ENCODE results near the gene CLEC4E. TPM values are rescaled to one million over a fixed set of nuclear protein-coding genes. Genes with fewer than 3 reads are reported as not detected.

The CLEC4E gene
- total and polyA plus RNA-seq, 2 of the 4 experiments (the other 2 are of a cell fraction) = not detected

- no peak overlapping the region for H4K5ac ChIP-seq (ENCODE audit: low read depth, low read length)
- no peak overlapping the region for H2AK5ac ChIP-seq (ENCODE audit: low read depth, low read length)
- no peak overlapping the region for H2AFZ ChIP-seq (replicated peaks; ENCODE audit: low read length, poor library complexity)
- H3K23ac ChIP-seq (ENCODE audit: low read depth, low read length) = no peak overlapping the region
- H2BK20ac ChIP-seq (ENCODE audit: low read depth, low read length) = no peak overlapping the region
- ChIA-PET CTCF (no interaction called here), POLR2A (ENCODE audit: unreplicated experiment) (no interaction called here)
- no peak overlapping the region for H3K14ac ChIP-seq (replicated peaks; ENCODE audit: low read depth, low read length)
- no peaks in the 10 kb centered on the region for H3K4me1 ChIP-seq (ENCODE audit: control insufficient read depth, insufficient read depth, low read length)
- no peak overlapping the region for H3K18ac ChIP-seq (ENCODE audit: low read depth, low read length)
- H3K56ac ChIP-seq (ENCODE audit: extremely low read depth, insufficient read depth, low read length) = no peak overlapping the region
- no peaks in the 10 kb centered on the region for H3K79me1 ChIP-seq (ENCODE audit: low read depth in 1 of 2, low read length in 2 of 2)
- H3K4ac ChIP-seq (ENCODE audit: low read depth, low read length) = no peak overlapping the region
- H2BK120ac ChIP-seq (ENCODE audit: low read depth, low read length) = no peak overlapping the region
- H2AK9ac ChIP-seq (replicated peaks; ENCODE audit: low read depth, low read length, poor library complexity) = no peak overlapping the region
- ATAC-seq (ENCODE audit: low read depth) = no peak
- intact Hi-C loops (cut with micrococcal nuclease) = no loop called here
- H3K36me3 ChIP-seq (ENCODE audit: control insufficient read depth, insufficient read depth, low read length) = no peaks in the 10 kb centered on the region
- H4K8ac ChIP-seq (ENCODE audit: low read depth in 2 of 2, low read length in 2 of 2) = no peak overlapping the region
- H3K9ac ChIP-seq (ENCODE audit: low read depth, low read length) = no peak overlapping the region
- no CpG with 5 or more reads among the region's 1 CpG for WGBS, 2 experiments (ENCODE audit: extremely low coverage in 2 of 2, insufficient read length in 1 of 2)
- H2BK15ac ChIP-seq (ENCODE audit: low read depth, low read length) = no peak overlapping the region
- no peak overlapping the region for H4K91ac ChIP-seq (ENCODE audit: insufficient read depth, low read depth, low read length)
- in situ Hi-C loops (cut with MboI; ENCODE audit: low sequenced_read_pairs) = no loop called here
- no peak overlapping the region for H3K4me2 ChIP-seq (ENCODE audit: low read depth, low read length)
- H4K20me1 ChIP-seq (ENCODE audit: insufficient read depth, low read length) = no peaks in the 10 kb centered on the region
- no peaks in the 10 kb centered on the region for H3K9me3 ChIP-seq (ENCODE audit: control insufficient read depth, insufficient read depth, low read length)
- no peaks in the 10 kb centered on the region for H3K9me1 ChIP-seq (ENCODE audit: insufficient read depth, low read length)
- dilution Hi-C loops (cut with HindIII; ENCODE audit: low sequenced_read_pairs, unreplicated experiment) = no loop called here
- no peak for DNase-seq
- H3K27ac ChIP-seq (ENCODE audit: insufficient read depth, low read length) = no peak overlapping the region
- H2BK5ac ChIP-seq (ENCODE audit: low read depth, low read length, poor library complexity, severe bottlenecking) = no peak overlapping the region
- no TSS peak for BruUV-seq (replicated peaks)
- H3K4me3 ChIP-seq (ENCODE audit: insufficient read depth, low read depth, low read length) = no peak overlapping the region
- TF ChIP-seq MAFK (IDR thresholded peaks at IDR 0.05; ENCODE audit: low read depth, low read length) = no peak
- no peaks in the 10 kb centered on the region for H3K27me3 ChIP-seq (ENCODE audit: control insufficient read depth, insufficient read depth, low read length)
These were observed 36.4 kb downstream of the CLEC4E start for GRCh38 chr12:8504351-8504750.

Data from IMR-90 (cell line).